C4-2B (cell line): ENCODE measurements around the gene LMO2.

Experiments used
- CTCF ChIP-seq: fragments of 450-650 bp; conservative IDR thresholded peaks from 2 replicates; pipeline ENCODE4 v1.5.1; 2017; ENCODE audit warnings: mild to moderate bottlenecking
- ZFX ChIP-seq: fragments of 450-650 bp; IDR thresholded peaks from 2 replicates; pipeline ENCODE4 v1.6.1; 2017

- no peak for TF ChIP-seq CTCF
- TF ChIP-seq ZFX = no peak
These were observed 16.9 kb downstream of the LMO2 start for GRCh38 chr11:33874910-33875490.
